GM19035 (cell line): ENCODE measurements around the gene KIAA2012.

Experiments used
- ATAC-seq: cut with Tn5 transposase; IDR thresholded peaks from one replicate; pipeline ENCODE4 v1.9.1; 2021; ENCODE audit not compliant: unreplicated experiment

KIAA2012 gene

GRCh38 chr2:202042444-202042843, 30.6 kb upstream of the KIAA2012 start:
- ATAC-seq: no peak

- ATAC-seq: no peak
Observed at GRCh38 chr2:202043475-202043874, 29.6 kb upstream of the KIAA2012 start.

DNA sequence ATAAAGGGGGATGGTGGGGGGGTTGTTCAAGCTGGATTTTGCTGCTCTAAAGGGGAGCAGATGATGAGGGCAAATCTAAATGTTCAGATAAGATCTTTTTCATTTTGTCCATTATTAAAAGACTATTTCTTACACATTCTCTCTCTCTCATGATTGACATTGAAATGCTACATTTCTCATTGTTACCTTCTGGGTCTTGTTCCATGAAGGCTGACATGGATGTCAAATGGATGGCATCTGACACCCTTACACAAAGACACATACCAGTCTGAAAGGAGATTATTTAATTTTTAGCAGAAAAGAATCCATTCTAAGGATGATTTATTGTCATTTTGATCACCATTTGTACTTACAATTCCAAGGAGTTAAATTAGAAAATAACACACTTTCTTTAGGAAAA, 28.3 kb upstream of the KIAA2012 start:
- ATAC-seq: no peak

- no peak for ATAC-seq
Observed at GRCh38 chr2:202046572-202046971, 26.5 kb upstream of the KIAA2012 start.

DNA sequence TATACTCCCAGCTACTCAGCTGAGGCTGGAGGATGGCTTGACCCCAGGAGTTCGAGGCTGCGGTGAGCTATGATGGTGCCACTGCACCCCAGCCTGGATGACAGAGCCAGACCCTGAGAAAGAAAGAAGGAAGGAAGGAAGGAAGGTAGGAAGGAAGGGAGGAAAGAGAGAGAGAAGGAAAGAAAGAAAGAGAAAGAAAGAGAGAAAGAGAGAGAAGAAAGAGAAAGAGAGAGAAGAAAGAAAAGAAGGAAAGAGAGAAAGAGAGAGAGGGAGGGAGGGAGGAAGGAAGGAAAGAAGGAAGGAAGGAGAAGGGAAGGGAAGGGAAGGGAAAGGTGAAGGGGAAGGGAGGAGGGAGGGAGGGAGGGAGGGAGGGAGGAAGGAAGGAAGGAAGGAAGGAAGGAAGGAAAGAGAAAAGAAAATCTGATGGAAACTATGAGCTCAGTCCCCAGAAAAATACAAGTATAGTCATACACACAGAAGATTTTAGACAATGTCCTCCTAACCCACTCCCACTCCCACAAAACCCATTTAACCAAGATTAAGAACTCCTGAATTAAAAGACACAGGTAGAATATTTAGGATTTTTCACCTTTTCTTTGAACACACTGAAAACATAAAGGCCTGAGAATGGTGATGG, 23.8 kb upstream of the KIAA2012 start:
- ATAC-seq: no peak

- no peak for ATAC-seq
Observed at GRCh38 chr2:202049840-202050239, 23.2 kb upstream of the KIAA2012 start.

- ATAC-seq: no peak
Observed at GRCh38 chr2:202050652-202051051, 22.4 kb upstream of the KIAA2012 start.

DNA sequence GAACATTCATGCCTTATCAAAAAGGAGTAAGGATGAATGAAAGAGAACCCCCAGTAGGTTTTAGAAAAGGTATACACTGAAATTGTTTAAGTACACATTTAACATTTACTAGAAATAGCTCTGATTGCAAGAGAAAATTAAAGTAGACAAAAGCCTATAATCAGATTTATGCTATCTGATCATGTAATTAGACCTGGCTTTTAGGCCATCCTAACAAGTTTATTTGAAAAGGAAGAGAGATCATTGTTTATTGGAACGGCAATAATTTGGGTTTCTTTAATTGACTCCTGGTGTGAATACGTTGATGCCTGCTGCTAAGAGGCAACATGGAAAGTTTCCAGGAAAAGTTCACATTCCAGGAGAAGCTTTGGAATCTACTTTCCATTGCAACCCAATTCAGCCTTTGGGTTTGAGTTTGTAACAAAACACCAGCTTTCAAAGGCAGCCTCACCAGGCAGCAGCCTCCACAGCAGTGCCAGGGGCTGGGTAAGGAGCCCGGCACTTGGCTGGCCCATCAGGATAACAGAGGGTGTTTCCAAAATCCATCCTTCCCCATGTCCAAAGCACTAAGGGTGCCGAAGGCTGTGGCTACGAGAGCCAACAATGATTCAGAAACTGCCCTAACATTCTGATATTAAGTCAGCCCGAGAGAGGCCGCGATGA, 21.4 kb upstream of the KIAA2012 start:
- no peak for ATAC-seq

GRCh38 chr2:202052235-202052634, 20.8 kb upstream of the KIAA2012 start:
- ATAC-seq: no peak

DNA sequence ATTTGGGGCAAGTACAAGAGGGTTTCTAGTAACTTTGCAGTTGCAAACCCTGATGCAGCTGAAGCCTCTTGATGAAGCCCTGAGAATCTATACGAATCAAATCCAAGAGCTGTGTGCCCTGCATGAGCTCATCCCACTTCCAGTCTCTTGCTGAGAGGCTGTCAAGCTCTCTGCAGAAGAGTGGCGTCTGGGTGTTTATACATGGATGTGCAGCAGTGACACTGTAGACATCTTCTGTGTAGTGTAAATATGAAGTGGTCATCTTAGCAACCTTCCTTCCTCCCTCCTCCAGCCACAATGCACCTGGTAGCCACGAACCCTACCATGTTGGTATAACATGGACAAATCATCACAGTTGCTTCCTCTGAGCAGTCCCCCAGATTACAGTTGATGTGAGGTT, 18.4 kb upstream of the KIAA2012 start:
- ATAC-seq: no peak

DNA sequence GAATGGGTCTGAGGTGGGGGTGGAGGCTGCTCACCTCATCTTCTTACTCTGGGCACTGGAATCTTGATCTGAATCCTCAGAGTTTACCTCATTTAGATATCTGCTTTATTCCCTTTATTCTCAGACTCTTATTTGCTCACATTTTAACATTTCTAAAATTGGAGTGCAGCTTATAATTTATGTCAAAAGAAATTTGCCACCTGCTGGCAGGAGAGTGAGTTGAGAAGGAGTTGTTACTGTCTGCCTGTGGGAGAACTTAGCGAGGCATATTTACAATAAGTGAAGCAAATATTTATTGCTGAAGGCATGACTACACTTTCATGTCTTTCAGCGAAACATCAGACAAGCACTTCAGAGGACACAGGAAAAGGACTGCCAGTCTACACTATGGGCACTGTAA, 16.4 kb upstream of the KIAA2012 start:
- ATAC-seq: no peak

DNA sequence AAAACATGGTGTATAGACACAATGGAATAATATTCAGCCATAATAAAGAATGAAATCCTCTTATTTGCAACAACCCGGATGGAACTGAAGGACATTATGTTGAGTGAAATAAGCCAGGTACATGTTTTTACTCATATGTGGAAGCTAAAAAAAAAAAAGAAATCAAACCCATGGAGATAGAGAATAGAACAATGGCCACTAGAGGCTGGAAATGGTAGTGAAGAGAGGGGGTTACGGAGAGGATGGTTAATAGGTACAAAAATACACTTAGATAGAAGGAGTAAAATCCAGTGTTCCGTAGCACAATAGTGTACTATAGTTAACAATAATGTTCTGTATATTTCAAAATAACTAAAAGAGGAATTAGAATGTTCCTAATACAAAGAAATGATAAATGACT, 12.8 kb upstream of the KIAA2012 start:
- ATAC-seq: no peak

GRCh38 chr2:202061695-202062094, 11.4 kb upstream of the KIAA2012 start:
- no peak for ATAC-seq

DNA sequence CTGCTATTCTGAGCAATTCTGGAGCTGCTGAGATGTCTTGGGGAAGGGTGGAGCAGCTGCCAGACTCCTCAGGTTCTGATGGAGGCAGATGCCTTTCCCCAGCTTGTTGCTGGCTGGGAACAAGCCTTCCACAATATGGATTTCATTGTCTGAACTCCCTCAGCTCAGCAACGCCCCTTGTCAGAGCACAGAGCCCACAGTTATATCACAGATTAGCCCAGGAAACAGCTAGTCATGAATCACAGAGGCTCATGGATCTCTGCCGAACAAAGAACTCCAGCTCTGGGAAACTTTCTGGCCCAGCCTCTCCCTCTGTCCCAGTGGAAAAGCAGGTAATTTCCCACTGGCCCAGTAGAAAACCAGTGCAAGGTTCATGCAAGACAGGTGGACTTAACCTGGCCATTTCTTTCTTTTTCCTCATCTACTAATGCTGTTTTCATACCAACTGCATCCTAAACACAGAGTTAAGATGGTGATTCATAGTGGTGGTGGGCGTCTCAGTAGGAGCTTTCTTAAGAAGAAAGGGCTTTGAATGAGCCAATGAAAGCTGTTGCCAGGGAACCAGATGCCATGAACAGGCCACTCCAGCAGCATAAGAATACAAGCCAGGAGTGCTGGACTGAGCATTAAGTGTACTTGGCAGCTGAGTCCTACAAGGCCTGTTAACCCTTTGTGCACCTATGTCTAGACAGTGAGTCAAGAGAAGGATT, 8.7 kb upstream of the KIAA2012 start:
- ATAC-seq: no peak

DNA sequence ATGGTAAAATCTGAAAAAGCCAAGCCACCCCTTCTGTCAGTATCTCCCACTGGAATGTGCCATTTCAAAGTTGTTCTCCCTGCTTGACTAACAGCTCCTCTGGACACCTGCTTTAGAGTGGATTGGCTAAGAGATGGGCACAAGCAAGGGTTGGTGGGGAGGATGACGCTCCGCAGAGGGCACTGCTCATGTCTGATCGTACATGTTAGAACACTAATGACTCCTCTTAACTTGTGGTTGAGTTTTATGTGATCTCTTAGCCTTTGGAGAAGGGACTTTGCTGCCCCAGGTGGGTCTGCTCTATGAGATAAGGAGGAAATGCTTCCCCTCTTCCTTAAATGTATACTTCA, 8.2 kb upstream of the KIAA2012 start:
- no peak for ATAC-seq

- no peak for ATAC-seq
Observed at GRCh38 chr2:202065876-202066275, 7.2 kb upstream of the KIAA2012 start.

GRCh38 chr2:202066875-202067274, 6.2 kb upstream of the KIAA2012 start:
- no peak for ATAC-seq

- ATAC-seq: no peak
Observed at GRCh38 chr2:202067589-202067988, 5.5 kb upstream of the KIAA2012 start.

- no peak for ATAC-seq
Observed at GRCh38 chr2:202069170-202070067, 3.6 kb upstream of the KIAA2012 start.

DNA sequence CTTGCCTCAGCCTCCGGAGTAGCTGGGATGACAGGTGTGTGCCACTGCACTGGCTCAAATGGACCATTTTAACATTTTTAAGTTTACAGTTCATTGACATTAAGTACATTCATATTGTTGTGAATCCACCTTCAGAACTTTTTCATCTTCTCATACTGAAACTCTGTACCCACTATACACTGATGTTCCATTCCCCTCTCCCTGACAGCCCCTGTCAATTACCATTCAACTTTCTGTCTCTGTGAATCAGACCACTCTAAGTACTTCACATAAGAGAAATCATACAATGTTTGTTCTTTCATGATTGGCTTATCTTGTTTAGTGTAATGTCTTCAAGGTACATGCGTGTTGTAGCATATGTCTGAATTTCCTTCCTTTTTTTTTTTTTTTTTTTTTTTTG, 1.9 kb upstream of the KIAA2012 start:
- ATAC-seq: no peak

- no peak for ATAC-seq
Observed at GRCh38 chr2:202072226-202072625, 829 bp upstream of the KIAA2012 start.
